T-cell (primary cell): Measurements from ENCODE around the gene MYO18B. TPM values are rescaled to one million over a fixed set of nuclear protein-coding genes. Genes with fewer than 3 reads are reported as not detected.

Experiments
- ATAC-seq, 4 experiments: fragments of 200-7000 bp in 3 of 4; fragments of 150-1000 bp in 1 of 4; cut with Tn5 transposase; replicated peaks in 1 of 4; 1 replicate in 3 of 4; 2 replicates in 1 of 4; pipeline ENCODE4 v1.10.0; 2021; ENCODE audit warnings: moderate library complexity in 3 of 4, mild to moderate bottlenecking in 2 of 4, moderate number of reproducible peaks in 1 of 4
- CTCF ChIA-PET, 2 donors: fragments of 300-600 bp; sonication (Branson Sonifier 250); formaldehyde crosslinking; loops; one replicate each; lab custom pipeline; 2022; ENCODE audit warnings: antibody characterized with exemption in 2 of 2; lab: Charles Lee
- POLR2A ChIA-PET, 2 donors: fragments of 300-600 bp; sonication (Branson Sonifier 250); formaldehyde crosslinking; loops; one replicate each; lab custom pipeline; 2022; ENCODE audit warnings: antibody characterized with exemption in 2 of 2; lab: Charles Lee
- DNase-seq, 35 experiments: peaks; one replicate each; pipeline versions ENCODE4 v3.0.0 to v3.0.0-alpha.2; 2013 to 2023
- H3K27ac ChIP-seq: one replicate; pipeline ENCODE4 v1.5.1; 2013; ENCODE audit warnings: low read length
- H3K27me3 ChIP-seq, 2 experiments: replicated peaks in 1 of 2; 1 replicate in 1 of 2; 2 replicates in 1 of 2; pipeline versions ENCODE4 v1.6.1 to v1.7.0; 2013; ENCODE audit warnings: low read length in 1 of 2, mixed read lengths in 1 of 2; ENCODE audit not compliant: control insufficient read depth in 2 of 2, insufficient read depth in 2 of 2; ENCODE audit errors: extremely low read depth in 1 of 2
- H3K36me3 ChIP-seq, 2 donors: 1 replicate in 1 of 2; 2 replicates in 1 of 2; pipeline versions ENCODE4 v1.6.1 to v1.7.0; 2013; ENCODE audit warnings: low read length in 1 of 2; ENCODE audit not compliant: control insufficient read depth in 2 of 2, insufficient read depth in 1 of 2; ENCODE audit errors: extremely low read depth in 1 of 2
- H3K4me1 ChIP-seq, 2 experiments: 1 replicate in 1 of 2; 2 replicates in 1 of 2; pipeline versions ENCODE4 v1.6.1 to v1.7.0; 2013; ENCODE audit warnings: low read length in 2 of 2, mixed read lengths in 1 of 2; ENCODE audit not compliant: insufficient read depth in 2 of 2, control insufficient read depth in 1 of 2; ENCODE audit errors: extremely low read depth in 1 of 2
- H3K4me3 ChIP-seq, 2 donors: 1 replicate in 1 of 2; 2 replicates in 1 of 2; pipeline versions ENCODE4 v1.5.1 to v1.7.0; 2013; ENCODE audit warnings: mild to moderate bottlenecking in 2 of 2, low read length in 1 of 2, moderate library complexity in 1 of 2; ENCODE audit not compliant: control insufficient read depth in 1 of 2; ENCODE audit errors: extremely low read depth in 1 of 2
- H3K9me3 ChIP-seq: 2 replicates; pipeline ENCODE4 v1.7.0; 2013
- H3K27ac Mint-ChIP-seq, 2 donors: one replicate each; pipeline ENCODE4 v1.8.0; 2020 to 2021; ENCODE audit warnings: mild to moderate bottlenecking in 2 of 2, mixed read lengths in 2 of 2
- H3K27me3 Mint-ChIP-seq, 2 donors: one replicate each; pipeline ENCODE4 v1.8.0; 2021 to 2022; ENCODE audit warnings: mixed read lengths in 2 of 2
- H3K36me3 Mint-ChIP-seq: one replicate; pipeline ENCODE4 v1.8.0; 2021; ENCODE audit warnings: mixed read lengths
- H3K4me1 Mint-ChIP-seq, 3 donors: one replicate each; pipeline ENCODE4 v1.8.0; 2020 to 2022; ENCODE audit warnings: mixed read lengths in 3 of 3, mild to moderate bottlenecking in 1 of 3
- H3K4me3 Mint-ChIP-seq, 3 donors: one replicate each; pipeline ENCODE4 v1.8.0; 2020 to 2022; ENCODE audit warnings: mild to moderate bottlenecking in 3 of 3, mixed read lengths in 3 of 3, moderate library complexity in 3 of 3
- H3K9me3 Mint-ChIP-seq, 3 donors: one replicate each; pipeline ENCODE4 v1.8.0; 2020 to 2022; ENCODE audit warnings: mixed read lengths in 3 of 3
- WGBS: methylation state at CpG from one replicate; pipeline ENCODE4 v1.1.5; 2013; ENCODE audit warnings: missing lambda C conversion rate; ENCODE audit not compliant: insufficient coverage; 5-methylcytosine and 5-hydroxymethylcytosine counted together
- total RNA-seq, 35 experiments: library from RNA in 6 of 35; stranded (reverse) in 6 of 35; fragments of 120-200 nt in 1 of 35; gene quantifications; one replicate each; pipeline versions ENCODE4 v1.2.1 to v1.2.4 and lab custom pipeline; 2013 to 2026

The MYO18B gene
- total RNA-seq, 5 donors from 2014 or later (not counting 1 experiment from before 2014, with no cell fraction given), result 0.18 to 0.70 (median 0.26) TPM; not detected in 1

DNA sequence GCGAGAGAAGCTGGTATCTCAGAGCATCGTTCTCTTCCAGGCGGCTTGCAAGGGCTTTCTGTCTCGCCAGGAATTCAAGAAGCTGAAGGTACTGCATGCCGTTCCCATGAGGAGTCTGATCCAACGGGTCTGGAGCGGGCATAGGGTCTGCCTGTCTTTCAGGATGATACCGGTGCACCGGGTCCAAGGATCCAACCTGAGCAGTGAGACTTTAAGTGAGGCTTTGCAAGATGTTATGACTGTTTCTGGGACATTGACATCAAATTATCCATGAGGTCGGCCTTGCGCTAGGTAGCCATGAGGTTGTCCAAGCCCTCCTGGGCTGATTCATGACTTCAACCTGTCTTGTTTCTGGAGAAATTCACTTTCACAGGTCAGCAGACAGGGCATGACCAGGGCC lies 132.3 kb downstream of the MYO18B start:
- peaks cover 0 to 19% of the 10 kb centered on the region in 2 experiments for H3K27me3 ChIP-seq
- Mint-ChIP-seq H3K4me1 (no peaks in the 10 kb centered on the region), H3K9me3 (no peaks in the 10 kb centered on the region), H3K27me3 (peaks cover 6 to 18% of the 10 kb centered on the region in 2 donors), H3K27ac (no peak overlapping the region), H3K36me3 (no peaks in the 10 kb centered on the region), H3K4me3 (no peak overlapping the region)
- ATAC-seq (no peak), DNase-seq (no peak)
- H3K36me3 ChIP-seq, result no peaks in the 10 kb centered on the region
- H3K4me1 ChIP-seq, result no peaks in the 10 kb centered on the region
- H3K4me3 ChIP-seq, result no peak overlapping the region
- WGBS, result 90% methylated on average over 11 of the region's 11 CpGs
- ChIA-PET POLR2A (no interaction called here), CTCF (no interaction called here)
- H3K27ac ChIP-seq, result no peak overlapping the region
- no peaks in the 10 kb centered on the region for H3K9me3 ChIP-seq

DNA sequence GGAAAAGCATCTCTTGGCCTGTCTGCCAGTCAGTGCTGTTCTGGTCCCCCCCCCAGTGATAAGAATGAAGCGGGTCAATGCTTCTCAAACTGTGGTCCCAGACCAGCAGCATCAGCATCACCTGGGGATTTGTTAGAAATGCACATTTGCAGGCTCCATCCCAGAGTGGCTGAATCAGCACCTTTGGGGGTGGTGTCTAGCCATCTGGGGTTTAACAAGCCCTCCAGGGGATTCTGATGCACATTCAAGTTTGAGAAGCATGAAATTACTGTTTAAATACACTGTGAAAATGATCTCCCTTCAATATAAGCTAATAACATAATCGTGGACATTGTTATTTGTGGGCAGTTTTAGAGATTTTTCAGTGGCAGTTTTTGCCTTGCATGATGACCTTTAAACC lies 133.5 kb downstream of the MYO18B start:
- no peak overlapping the region for H3K4me3 Mint-ChIP-seq
- Histone ChIP-seq H3K27me3 (peaks cover 0 to 19% of the 10 kb centered on the region in 2 experiments), H3K9me3 (no peaks in the 10 kb centered on the region), H3K4me1 (no peaks in the 10 kb centered on the region), H3K27ac (no peak overlapping the region), H3K4me3 (no peak overlapping the region), H3K36me3 (no peaks in the 10 kb centered on the region)
- WGBS, result no CpG with 5 or more reads among the region's 2 CpGs
- ChIA-PET CTCF (no interaction called here), POLR2A (no interaction called here)
- peaks cover 6 to 18% of the 10 kb centered on the region in 2 donors for H3K27me3 Mint-ChIP-seq
- no peaks in the 10 kb centered on the region for H3K36me3 Mint-ChIP-seq
- no peak for ATAC-seq
- DNase-seq, result no peak
- H3K4me1 Mint-ChIP-seq, result no peaks in the 10 kb centered on the region
- H3K9me3 Mint-ChIP-seq, result no peaks in the 10 kb centered on the region
- no peak overlapping the region for H3K27ac Mint-ChIP-seq

DNA sequence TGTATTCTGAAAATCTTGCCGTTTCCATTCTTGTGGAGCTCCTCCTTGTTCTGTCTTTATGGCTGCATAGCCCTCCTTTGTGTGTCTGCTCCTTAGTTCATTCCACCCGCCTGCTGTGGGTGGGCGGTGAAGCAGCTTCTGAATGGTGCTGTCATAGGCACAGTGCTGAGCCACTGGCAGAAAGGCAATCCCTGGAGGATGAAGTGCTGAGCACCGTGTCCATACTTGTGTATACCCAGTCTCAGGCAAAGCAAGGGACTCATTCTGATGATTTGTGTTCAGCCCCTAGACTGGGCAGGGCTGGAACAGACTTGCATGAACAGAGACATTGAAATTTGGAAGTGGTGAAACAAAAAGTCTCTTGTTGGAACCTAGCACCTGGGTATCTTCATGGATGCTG lies 134.9 kb downstream of the MYO18B start:
- H3K27ac ChIP-seq, result no peak overlapping the region
- H3K9me3 ChIP-seq, result no peaks in the 10 kb centered on the region
- H3K27me3 Mint-ChIP-seq, result peaks cover 6 to 25% of the 10 kb centered on the region in 2 donors
- H3K36me3 ChIP-seq, result no peaks in the 10 kb centered on the region
- no peaks in the 10 kb centered on the region for H3K4me1 Mint-ChIP-seq
- no peaks in the 10 kb centered on the region for H3K9me3 Mint-ChIP-seq
- peaks cover 0 to 19% of the 10 kb centered on the region in 2 experiments for H3K27me3 ChIP-seq
- DNase-seq (no peak), ATAC-seq (no peak)
- POLR2A ChIA-PET, result no interaction called here
- CTCF ChIA-PET, result interaction anchor here in 1 of 2 donors (0.6 kb wide), 1 partner anchor 492 kb away, joined by 4 read pairs; no protein-coding TSS in a partner anchor
- no peaks in the 10 kb centered on the region for H3K4me1 ChIP-seq
- H3K4me3 Mint-ChIP-seq, result no peak overlapping the region
- H3K4me3 ChIP-seq, result no peak overlapping the region
- 79% methylated on average over 4 of the region's 4 CpGs for WGBS
- H3K36me3 Mint-ChIP-seq, result no peaks in the 10 kb centered on the region
- no peak overlapping the region for H3K27ac Mint-ChIP-seq

DNA sequence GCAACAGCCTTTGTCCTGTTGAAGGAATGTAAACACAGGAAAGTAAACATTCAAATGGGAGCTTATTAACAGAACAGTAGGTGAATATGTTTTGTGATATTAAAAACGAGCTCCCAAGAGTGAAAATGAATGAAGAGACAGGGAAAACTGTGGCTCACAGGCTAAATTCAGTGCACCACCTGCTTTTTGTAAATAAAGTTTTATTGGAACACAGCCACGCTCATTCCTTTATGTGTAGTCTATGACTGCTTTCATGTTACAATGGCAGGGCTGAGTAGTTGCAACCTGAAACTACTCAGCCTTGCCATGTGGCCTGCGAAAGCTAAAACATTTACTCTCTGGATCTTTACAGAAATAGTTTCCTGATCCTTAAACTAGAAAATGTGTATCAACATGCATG lies 136.9 kb downstream of the MYO18B start:
- peaks cover 0 to 17% of the 10 kb centered on the region in 2 experiments for H3K27me3 ChIP-seq
- Mint-ChIP-seq H3K4me1 (no peaks in the 10 kb centered on the region), H3K4me3 (no peak overlapping the region), H3K9me3 (no peaks in the 10 kb centered on the region), H3K27ac (no peak overlapping the region), H3K36me3 (no peaks in the 10 kb centered on the region), H3K27me3 (peaks cover 6 to 25% of the 10 kb centered on the region in 2 donors)
- no peaks in the 10 kb centered on the region for H3K9me3 ChIP-seq
- H3K4me3 ChIP-seq, result no peak overlapping the region
- H3K4me1 ChIP-seq, result no peaks in the 10 kb centered on the region
- no peak overlapping the region for H3K27ac ChIP-seq
- 40% methylated on average over 1 of the region's 3 CpGs for WGBS
- POLR2A ChIA-PET, result no interaction called here
- ATAC-seq (no peak), DNase-seq (no peak)
- H3K36me3 ChIP-seq, result no peaks in the 10 kb centered on the region
- CTCF ChIA-PET, result no interaction called here

DNA sequence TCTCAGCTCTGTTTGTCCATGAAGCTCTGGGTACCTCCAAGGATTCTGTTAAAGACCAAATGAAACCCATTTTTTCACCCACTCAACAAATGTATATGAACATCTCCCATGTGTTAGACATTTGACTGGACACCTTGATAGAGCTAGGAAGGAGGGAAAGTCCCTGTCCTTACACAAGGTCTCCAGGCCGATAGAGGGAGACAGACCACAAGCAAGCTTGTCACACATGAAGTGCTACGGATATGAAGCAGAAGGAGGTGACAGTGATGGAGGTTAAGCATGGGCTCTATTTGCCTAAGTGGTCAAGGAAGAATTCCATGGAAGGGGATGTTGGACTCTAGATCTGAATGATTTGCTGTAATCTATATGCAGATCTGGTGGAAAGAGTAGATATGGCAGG lies 138.5 kb downstream of the MYO18B start:
- H3K27me3 ChIP-seq, result peaks cover 0 to 6% of the 10 kb centered on the region in 2 experiments
- Mint-ChIP-seq H3K4me3 (no peak overlapping the region), H3K36me3 (no peaks in the 10 kb centered on the region), H3K4me1 (no peaks in the 10 kb centered on the region), H3K27me3 (peaks cover 10 to 30% of the 10 kb centered on the region in 2 donors), H3K9me3 (no peaks in the 10 kb centered on the region), H3K27ac (no peak overlapping the region)
- no peaks in the 10 kb centered on the region for H3K4me1 ChIP-seq
- no peak overlapping the region for H3K4me3 ChIP-seq
- no peak for DNase-seq
- H3K36me3 ChIP-seq, result no peaks in the 10 kb centered on the region
- 79% methylated on average over 2 of the region's 2 CpGs for WGBS
- no peak for ATAC-seq
- H3K27ac ChIP-seq, result no peak overlapping the region
- H3K9me3 ChIP-seq, result no peaks in the 10 kb centered on the region
- POLR2A ChIA-PET, result no interaction called here
- CTCF ChIA-PET, result no interaction called here

DNA sequence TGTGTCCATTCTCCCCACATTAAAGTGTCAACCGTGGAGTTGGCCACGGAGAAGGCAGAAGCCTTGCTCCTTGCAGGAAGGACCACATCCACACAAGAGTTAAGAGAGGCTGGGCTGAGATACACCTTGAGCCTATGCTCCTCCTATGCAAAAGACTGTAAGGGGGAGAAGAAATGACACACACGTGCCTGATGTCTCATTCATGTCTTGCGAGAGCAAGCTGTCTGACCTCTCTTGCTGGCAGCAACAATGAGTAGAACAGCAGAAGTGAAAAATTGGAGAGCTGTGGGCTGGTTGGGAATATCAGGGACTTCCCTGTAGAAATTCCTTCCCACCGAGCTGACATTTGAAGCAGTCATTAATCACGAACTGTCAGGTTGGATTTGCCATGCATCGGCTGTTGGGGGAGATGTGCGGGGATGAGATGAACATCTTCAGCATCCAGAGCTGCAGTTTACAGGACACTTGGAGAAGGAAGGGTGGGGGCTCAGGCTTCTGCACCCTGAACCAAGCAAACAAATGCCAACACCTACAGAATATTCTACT lies 139.3 kb downstream of the MYO18B start:
- WGBS, result 83% methylated on average over 2 of the region's 8 CpGs
- no peak overlapping the region for H3K4me3 Mint-ChIP-seq
- Histone ChIP-seq H3K4me3 (no peak overlapping the region), H3K27ac (no peak overlapping the region), H3K36me3 (no peaks in the 10 kb centered on the region), H3K4me1 (no peaks in the 10 kb centered on the region), H3K27me3 (peaks cover 0 to 2% of the 10 kb centered on the region in 2 experiments), H3K9me3 (no peaks in the 10 kb centered on the region)
- H3K4me1 Mint-ChIP-seq, result no peaks in the 10 kb centered on the region
- ChIA-PET POLR2A (no interaction called here), CTCF (no interaction called here)
- no peaks in the 10 kb centered on the region for H3K36me3 Mint-ChIP-seq
- ATAC-seq, result no peak
- H3K9me3 Mint-ChIP-seq, result no peaks in the 10 kb centered on the region
- DNase-seq, result no peak
- peaks cover 7 to 28% of the 10 kb centered on the region in 2 donors for H3K27me3 Mint-ChIP-seq
- no peak overlapping the region for H3K27ac Mint-ChIP-seq

DNA sequence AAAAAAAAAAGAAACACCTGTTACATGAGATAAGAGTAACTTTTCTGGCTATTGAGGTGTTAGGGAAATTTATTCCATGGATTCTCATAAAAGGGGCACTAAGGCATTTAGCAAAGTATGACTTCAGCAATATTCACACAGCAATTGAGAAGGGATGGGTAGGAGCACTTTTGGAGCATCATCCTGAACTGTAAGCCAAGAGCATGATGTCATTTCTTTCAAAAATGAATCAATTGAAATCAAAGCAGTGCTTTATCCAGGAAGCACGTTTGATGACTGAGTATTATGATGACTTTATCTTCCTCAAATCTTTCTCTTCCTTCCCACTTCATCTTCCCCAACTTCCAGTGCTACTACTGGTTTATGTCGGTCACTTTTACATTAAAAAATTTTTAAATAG lies 140.4 kb downstream of the MYO18B start:
- peaks cover 4 to 29% of the 10 kb centered on the region in 2 donors for H3K27me3 Mint-ChIP-seq
- DNase-seq, result no peak
- H3K9me3 ChIP-seq, result no peaks in the 10 kb centered on the region
- H3K9me3 Mint-ChIP-seq, result no peaks in the 10 kb centered on the region
- no peaks in the 10 kb centered on the region for H3K36me3 ChIP-seq
- no peaks in the 10 kb centered on the region for H3K4me1 Mint-ChIP-seq
- no peak overlapping the region for H3K27ac Mint-ChIP-seq
- H3K36me3 Mint-ChIP-seq, result no peaks in the 10 kb centered on the region
- CTCF ChIA-PET, result no interaction called here
- no peak for ATAC-seq
- H3K4me3 Mint-ChIP-seq, result no peak overlapping the region
- no peaks in the 10 kb centered on the region for H3K27me3 ChIP-seq
- WGBS, result no CpG with 5 or more reads among the region's 2 CpGs
- no peak overlapping the region for H3K27ac ChIP-seq
- no peaks in the 10 kb centered on the region for H3K4me1 ChIP-seq
- no peak overlapping the region for H3K4me3 ChIP-seq
- POLR2A ChIA-PET, result no interaction called here
